GM18505 (cell line): Measurements from ENCODE around the gene CDK17.
A peak's percentile ranks its signal among the peaks of the same experiment; 100 is the strongest.
"Not testable (repeated sequence)": the region's sequence is repeated elsewhere in the genome, so short reads cannot be mapped to it uniquely, and the experiment has no call there.

Experiments
- ATAC-seq: cut with Tn5 transposase; IDR thresholded peaks from one replicate; pipeline ENCODE4 v1.9.1; 2021; ENCODE audit not compliant: unreplicated experiment
- POLR2A ChIP-seq: IDR thresholded peaks from 4 replicates; pipeline ENCODE4 v1.6.1; 2011; ENCODE audit warnings: borderline replicate concordance; ENCODE audit not compliant: insufficient read depth, insufficient read length; ENCODE audit errors: extremely low read depth

The CDK17 gene

GRCh38 chr12:96427269-96427729, 27.1 kb upstream of the CDK17 start:
- ATAC-seq = no peak
- no peak for TF ChIP-seq POLR2A

- no peak for TF ChIP-seq POLR2A
These were observed 25.7 kb upstream of the CDK17 start for GRCh38 chr12:96425951-96426350.

GRCh38 chr12:96425321-96425720, 25.1 kb upstream of the CDK17 start:
- peak; percentile 49 for ATAC-seq
- TF ChIP-seq POLR2A = no peak

More at GRCh38 chr12:96425951-96426350, 25.7 kb upstream of the CDK17 start:
- ATAC-seq = no peak

- no peak for TF ChIP-seq POLR2A
- no peak for ATAC-seq
These were observed 24.4 kb upstream of the CDK17 start for GRCh38 chr12:96424601-96425000.

GRCh38 chr12:96422192-96422591, 22.0 kb upstream of the CDK17 start:
- TF ChIP-seq POLR2A = no peak
- ATAC-seq = no peak

- no peak for TF ChIP-seq POLR2A
- ATAC-seq = no peak
These were observed 20.8 kb upstream of the CDK17 start for GRCh38 chr12:96421014-96421413.

- no peak for TF ChIP-seq POLR2A
These were observed 20.1 kb upstream of the CDK17 start for GRCh38 chr12:96420277-96420835.

GRCh38 chr12:96419576-96420276, 19.5 kb upstream of the CDK17 start:
- peak; percentile 52 for ATAC-seq

More at GRCh38 chr12:96420277-96420835, 20.1 kb upstream of the CDK17 start:
- ATAC-seq = no peak

GRCh38 chr12:96417688-96418087, 17.4 kb upstream of the CDK17 start:
- not testable (repeated sequence) for ATAC-seq

More at GRCh38 chr12:96419576-96420276, 19.5 kb upstream of the CDK17 start:
- TF ChIP-seq POLR2A = no peak

GRCh38 chr12:96416033-96416799, 16.0 kb upstream of the CDK17 start:
- no peak for ATAC-seq

GRCh38 chr12:96414637-96415036, 14.4 kb upstream of the CDK17 start:
- ATAC-seq = no peak
- TF ChIP-seq POLR2A = no peak

More at GRCh38 chr12:96416033-96416799, 16.0 kb upstream of the CDK17 start:
- no peak for TF ChIP-seq POLR2A

GRCh38 chr12:96412431-96412830, 12.2 kb upstream of the CDK17 start:
- no peak for TF ChIP-seq POLR2A
- no peak for ATAC-seq

GRCh38 chr12:96409731-96410130, 9.5 kb upstream of the CDK17 start:
- no peak for ATAC-seq
- TF ChIP-seq POLR2A = no peak

- no peak for TF ChIP-seq POLR2A
- ATAC-seq = no peak
These were observed 8.8 kb upstream of the CDK17 start for GRCh38 chr12:96408993-96409392.

- peak; percentile 90 for ATAC-seq
These were observed 7.3 kb upstream of the CDK17 start for GRCh38 chr12:96407429-96408097.
